Measurements from ENCODE around the gene LSM10. TPM values are rescaled to one million over a fixed set of nuclear protein-coding genes. Genes with fewer than 3 reads are reported as not detected.

The LSM10 gene
- total and polyA plus RNA-seq, 7 donors, result 50.5 to 114 (median 56.6) TPM

- Histone ChIP-seq H3K27me3 (no peaks in the 10 kb centered on the region), H3K36me3 (peaks cover 5 to 40% (median 30%) of the 10 kb centered on the region in 4 donors), H3K27ac (peak overlapping the region; percentile 95 to 98 (median 97)), H3K4me3 (no peak overlapping the region), H3K4me1 (peaks cover 0 to 43% (median 28%) of the 10 kb centered on the region in 4 donors), H3K9me3 (no peaks in the 10 kb centered on the region)
- DNase-seq, result no peak
- no peak for TF ChIP-seq POLR2A (IDR thresholded peaks at IDR 0.05)
- no peak for TF ChIP-seq EP300 (IDR thresholded peaks at IDR 0.05)
- no peak for TF ChIP-seq CTCF (IDR thresholded peaks at IDR 0.05)
- TF ChIP-seq POLR2AphosphoS5 (IDR thresholded peaks at IDR 0.05), result no peak
- intact Hi-C loops (cut with DNase I), result loop anchor here (5.0 kb wide), 1 partner anchor 243 kb away; the partner anchor contains the start of gene TRAPPC3
- 83 to 94% methylated on average over 1 of the region's 1 CpG for WGBS, 2 donors
Observed at GRCh38 chr1:36389999-36390398, 7.7 kb downstream of the LSM10 start.

GRCh38 chr1:36389261-36389660 is 8.4 kb downstream of the LSM10 start:
- no peaks in the 10 kb centered on the region for H3K9me3 ChIP-seq
- 84 to 89% methylated on average over 2 of the region's 2 CpGs for WGBS, 2 donors
- no peak overlapping the region for H3K4me3 ChIP-seq
- peak overlapping the region; percentile 95 to 98 (median 97) for H3K27ac ChIP-seq
- peaks cover 0 to 47% (median 35%) of the 10 kb centered on the region in 4 donors for H3K4me1 ChIP-seq
- no peaks in the 10 kb centered on the region for H3K27me3 ChIP-seq
- no peak for DNase-seq
- H3K36me3 ChIP-seq, result peaks cover 5 to 40% (median 30%) of the 10 kb centered on the region in 4 donors
- intact Hi-C loops (cut with DNase I), result loop anchor here (5.0 kb wide), 1 partner anchor 242 kb away; the partner anchor contains the start of gene TRAPPC3
- TF ChIP-seq CTCF (IDR thresholded peaks at IDR 0.05) (no peak), POLR2AphosphoS5 (IDR thresholded peaks at IDR 0.05) (no peak), POLR2A (IDR thresholded peaks at IDR 0.05) (no peak), EP300 (IDR thresholded peaks at IDR 0.05) (no peak)

GRCh38 chr1:36387141-36387949 is 10.4 kb downstream of the LSM10 start:
- Histone ChIP-seq H3K36me3 (peaks cover 0 to 23% (median 15%) of the 10 kb centered on the region in 4 donors), H3K27ac (peak overlapping the region; percentile 95 to 98 (median 97)), H3K4me1 (peaks cover 0 to 66% (median 54%) of the 10 kb centered on the region in 4 donors), H3K27me3 (no peaks in the 10 kb centered on the region), H3K9me3 (no peaks in the 10 kb centered on the region), H3K4me3 (peak overlapping the region; percentile 48 to 97 (median 87))
- peak; percentile 83 for DNase-seq
- intact Hi-C loops (cut with DNase I), result loop anchor here (5.0 kb wide), 1 partner anchor 240 kb away; the partner anchor contains the start of gene TRAPPC3
- TF ChIP-seq POLR2AphosphoS5 (IDR thresholded peaks at IDR 0.05) (peak in 2 of 4 donors; percentile 4 to 38), CTCF (IDR thresholded peaks at IDR 0.05) (no peak)
- 67 to 77% methylated on average over 10 of the region's 10 CpGs for WGBS, 2 donors

GRCh38 chr1:36386265-36387140 is 11.2 kb downstream of the LSM10 start:
- Histone ChIP-seq H3K4me1 (peaks cover 0 to 74% (median 60%) of the 10 kb centered on the region in 4 donors), H3K36me3 (peaks cover 0 to 14% (median 10%) of the 10 kb centered on the region in 4 donors), H3K4me3 (peak overlapping the region; percentile 48 to 97 (median 87)), H3K9me3 (no peaks in the 10 kb centered on the region), H3K27me3 (no peaks in the 10 kb centered on the region), H3K27ac (peak overlapping the region; percentile 95 to 98 (median 97))
- peak; percentile 99 for DNase-seq
- intact Hi-C loops (cut with DNase I), result loop anchor here (1.0 to 5.0 kb wide), 3 partner anchors 11 to 239 kb away; partner anchors contain the start of genes LSM10, THRAP3 and TRAPPC3
- 1 to 4% methylated on average over 14 of the region's 14 CpGs for WGBS, 2 donors
- TF ChIP-seq EP300 (IDR thresholded peaks at IDR 0.05), result peak in 3 of 4 donors; percentile 7 to 71 (median 59)
- TF ChIP-seq POLR2A (IDR thresholded peaks at IDR 0.05), result peak; percentile 86 to 93
- TF ChIP-seq CTCF (IDR thresholded peaks at IDR 0.05), result no peak
- peak; percentile 94 to 99 (median 98) for TF ChIP-seq POLR2AphosphoS5 (IDR thresholded peaks at IDR 0.05)

Measured in sigmoid colon (tissue), 7 donors.